Vagina (tissue), 2 donors: ENCODE results near the gene ULK4. TPM values are rescaled to one million over a fixed set of nuclear protein-coding genes. Genes with fewer than 3 reads are reported as not detected.

Experiments used
- DNase-seq, 2 donors: peaks; one replicate each; pipeline ENCODE4 v3.0.0-alpha.2; 2017; ENCODE audit errors: extremely low spot score in 2 of 2
- H3K27ac ChIP-seq: fragments of 200-600 bp; sonication (generic); one replicate; pipeline ENCODE4 v1.5.1; 2019
- H3K27me3 ChIP-seq: fragments of 200-600 bp; sonication (generic); one replicate; pipeline ENCODE4 v1.5.1; 2019
- H3K36me3 ChIP-seq, 2 donors: fragments of 200-600 bp; sonication (generic); one replicate each; pipeline ENCODE4 v1.5.1; 2017 to 2019
- H3K4me1 ChIP-seq: fragments of 200-600 bp; sonication (generic); one replicate; pipeline ENCODE4 v1.5.1; 2019
- H3K4me3 ChIP-seq, 2 donors: fragments of 200-600 bp; sonication (generic); 1 replicate in 1 of 2; 2 replicates in 1 of 2; pipeline ENCODE4 v1.5.1; 2016 to 2019
- H3K9me3 ChIP-seq: fragments of 200-600 bp; sonication (generic); one replicate; pipeline ENCODE4 v1.5.1; 2019
- POLR2A ChIP-seq, 2 donors: fragments of 450-650 bp; IDR thresholded peaks; one replicate each; pipeline ENCODE4 v1.6.1; 2017; ENCODE audit warnings: antibody characterized with exemption in 2 of 2, mild to moderate bottlenecking in 2 of 2, moderate library complexity in 2 of 2
- POLR2AphosphoS5 ChIP-seq, 2 donors: sonication (generic); formaldehyde crosslinking; IDR thresholded peaks; one replicate each; pipeline ENCODE4 v1.9.0; 2017; ENCODE audit warnings: antibody characterized with exemption in 2 of 2, mild to moderate bottlenecking in 2 of 2, low read depth in 1 of 2; ENCODE audit not compliant: insufficient read depth in 1 of 2
- intact Hi-C: fragments of 100-400 bp; cut with DNase I; formaldehyde crosslinking; loops from one replicate; pipeline ENCODE4 v1.15.1; 2023
- total RNA-seq: library from RNA; depleted of rRNA; stranded (reverse); fragments of >200 nt; gene quantifications from one replicate; pipeline ENCODE4 v1.2.3, GENCODE V29; 2016
- TF ChIP-seq, protein P1 (sequence below), 3 experiments: fragments of 450-650 bp in 2 of 3; fragments of 200-600 bp in 1 of 3; sonication (generic) in 1 of 3; IDR thresholded peaks; one replicate each; pipeline ENCODE4 v1.5.1; 2017 to 2019; ENCODE audit warnings: antibody characterized with exemption in 3 of 3, mild to moderate bottlenecking in 2 of 3, moderate library complexity in 2 of 3

ULK4 gene
- total RNA-seq, 1 donor from 2014 or later, result 24.1 TPM

DNA sequence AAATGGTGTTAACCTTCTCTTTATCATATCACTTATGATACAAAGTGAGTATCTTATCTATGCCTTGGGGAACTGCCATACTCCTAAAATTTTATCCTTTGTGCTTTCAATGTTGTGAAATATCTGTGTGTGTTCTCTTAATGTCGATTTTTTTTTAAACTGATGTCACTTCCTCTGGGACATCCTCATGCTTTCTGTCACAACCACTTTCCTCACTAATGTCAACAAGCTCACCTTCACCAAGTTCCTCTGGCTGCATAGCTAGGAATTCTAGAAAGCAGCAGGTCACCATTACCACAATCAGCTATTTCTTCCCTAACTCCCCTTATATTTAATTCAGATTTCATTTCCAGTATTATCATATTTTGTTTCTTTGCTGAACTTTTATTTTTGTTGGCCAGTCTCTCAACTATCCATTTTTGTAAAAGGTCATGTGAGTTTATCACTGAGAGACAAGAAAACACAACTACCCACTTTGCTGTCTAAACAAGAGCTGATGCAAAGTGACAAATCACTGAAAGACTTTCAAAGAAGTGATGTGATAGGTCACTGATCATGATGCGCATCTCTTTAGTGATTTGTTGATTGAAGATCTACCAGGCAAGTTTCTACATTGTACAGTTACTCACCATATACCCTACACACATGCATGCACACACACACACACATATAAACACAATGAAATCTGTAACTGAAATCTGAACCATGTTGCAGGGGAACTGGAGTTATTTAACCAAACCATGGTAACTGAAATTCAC lies 369.0 kb downstream of the ULK4 start:
- TF ChIP-seq, protein P1, sequence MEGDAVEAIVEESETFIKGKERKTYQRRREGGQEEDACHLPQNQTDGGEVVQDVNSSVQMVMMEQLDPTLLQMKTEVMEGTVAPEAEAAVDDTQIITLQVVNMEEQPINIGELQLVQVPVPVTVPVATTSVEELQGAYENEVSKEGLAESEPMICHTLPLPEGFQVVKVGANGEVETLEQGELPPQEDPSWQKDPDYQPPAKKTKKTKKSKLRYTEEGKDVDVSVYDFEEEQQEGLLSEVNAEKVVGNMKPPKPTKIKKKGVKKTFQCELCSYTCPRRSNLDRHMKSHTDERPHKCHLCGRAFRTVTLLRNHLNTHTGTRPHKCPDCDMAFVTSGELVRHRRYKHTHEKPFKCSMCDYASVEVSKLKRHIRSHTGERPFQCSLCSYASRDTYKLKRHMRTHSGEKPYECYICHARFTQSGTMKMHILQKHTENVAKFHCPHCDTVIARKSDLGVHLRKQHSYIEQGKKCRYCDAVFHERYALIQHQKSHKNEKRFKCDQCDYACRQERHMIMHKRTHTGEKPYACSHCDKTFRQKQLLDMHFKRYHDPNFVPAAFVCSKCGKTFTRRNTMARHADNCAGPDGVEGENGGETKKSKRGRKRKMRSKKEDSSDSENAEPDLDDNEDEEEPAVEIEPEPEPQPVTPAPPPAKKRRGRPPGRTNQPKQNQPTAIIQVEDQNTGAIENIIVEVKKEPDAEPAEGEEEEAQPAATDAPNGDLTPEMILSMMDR (IDR thresholded peaks at IDR 0.05), result no peak
- TF ChIP-seq POLR2A (IDR thresholded peaks at IDR 0.05) (no peak), POLR2AphosphoS5 (IDR thresholded peaks at IDR 0.05; ENCODE audit: insufficient read depth in 1 of 2, low read depth in 1 of 2) (no peak)

DNA sequence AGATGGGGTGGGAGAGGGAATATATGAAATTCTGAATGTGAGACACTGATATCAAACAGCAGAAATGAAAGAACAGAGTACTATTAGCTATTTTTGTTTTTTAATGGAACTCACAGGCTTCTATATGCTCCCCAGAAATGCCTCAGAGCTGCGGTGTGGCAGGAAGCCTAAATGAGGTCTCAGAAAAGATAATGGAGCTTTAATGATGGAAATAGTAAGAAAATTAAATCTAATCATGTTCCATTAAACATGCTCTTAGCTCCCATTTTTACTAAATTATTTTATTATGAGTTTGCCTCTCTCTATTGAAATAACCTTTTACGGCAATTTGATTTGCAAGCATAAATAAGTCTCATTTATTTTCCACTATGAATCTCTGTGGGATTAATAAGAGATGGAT lies 378.9 kb downstream of the ULK4 start:
- TF ChIP-seq POLR2AphosphoS5 (IDR thresholded peaks at IDR 0.05; ENCODE audit: insufficient read depth in 1 of 2, low read depth in 1 of 2) (no peak), POLR2A (IDR thresholded peaks at IDR 0.05) (no peak)
- TF ChIP-seq, protein P1 (IDR thresholded peaks at IDR 0.05), result no peak
- no peaks in the 10 kb centered on the region for H3K4me1 ChIP-seq
- intact Hi-C loops, result no loop called here
- DNase-seq, result no peak
- H3K27me3 ChIP-seq, result no peaks in the 10 kb centered on the region
- no peak overlapping the region for H3K27ac ChIP-seq
- H3K9me3 ChIP-seq, result no peaks in the 10 kb centered on the region
- H3K36me3 ChIP-seq, result no peaks in the 10 kb centered on the region
- H3K4me3 ChIP-seq, result no peak overlapping the region

More for the DNA sequence above, 369.0 kb downstream of the ULK4 start:
- Histone ChIP-seq H3K27me3 (no peaks in the 10 kb centered on the region), H3K4me1 (no peaks in the 10 kb centered on the region), H3K36me3 (no peaks in the 10 kb centered on the region), H3K4me3 (no peak overlapping the region), H3K9me3 (no peaks in the 10 kb centered on the region), H3K27ac (no peak overlapping the region)
- intact Hi-C loops, result loop anchor here (5.0 kb wide), 1 partner anchor 486 kb away; no protein-coding TSS in a partner anchor
- no peak for DNase-seq

DNA sequence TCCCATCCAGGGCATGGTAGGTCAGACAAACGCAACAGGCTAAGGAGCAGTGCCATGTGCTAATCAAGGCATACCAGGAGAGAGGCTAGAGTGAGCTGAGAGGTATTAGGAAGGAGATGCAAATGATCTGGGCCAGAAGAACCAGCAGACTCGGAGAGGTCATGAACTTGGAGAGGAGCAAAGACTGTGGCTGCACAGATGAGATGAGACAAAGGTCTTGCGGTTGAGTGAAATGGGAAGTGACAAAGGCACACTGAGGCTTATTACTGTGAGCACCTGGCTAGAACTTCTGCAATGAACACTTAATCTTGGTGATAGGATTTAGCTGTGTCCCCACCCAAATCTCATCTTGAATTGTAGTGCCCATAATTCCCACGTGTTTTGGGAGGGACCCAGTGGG lies 380.2 kb downstream of the ULK4 start:
- Histone ChIP-seq H3K36me3 (no peaks in the 10 kb centered on the region), H3K4me1 (no peaks in the 10 kb centered on the region), H3K27me3 (no peaks in the 10 kb centered on the region), H3K4me3 (no peak overlapping the region), H3K27ac (no peak overlapping the region), H3K9me3 (no peaks in the 10 kb centered on the region)
- no peak for DNase-seq
- intact Hi-C loops, result no loop called here
- TF ChIP-seq, protein P1 (IDR thresholded peaks at IDR 0.05), result no peak
- TF ChIP-seq POLR2A (IDR thresholded peaks at IDR 0.05) (no peak), POLR2AphosphoS5 (IDR thresholded peaks at IDR 0.05; ENCODE audit: insufficient read depth in 1 of 2, low read depth in 1 of 2) (no peak)

GRCh38 chr3:41580274-41580959 lies 381.5 kb downstream of the ULK4 start:
- H3K4me1 ChIP-seq, result peaks cover 6% of the 10 kb centered on the region
- H3K27ac ChIP-seq, result no peak overlapping the region
- TF ChIP-seq POLR2A (IDR thresholded peaks at IDR 0.05), result no peak
- TF ChIP-seq, protein P1 (IDR thresholded peaks at IDR 0.05), result no peak
- no peak for TF ChIP-seq POLR2AphosphoS5 (IDR thresholded peaks at IDR 0.05; ENCODE audit: insufficient read depth in 1 of 2, low read depth in 1 of 2)
- H3K4me3 ChIP-seq, result no peak overlapping the region
- intact Hi-C loops, result no loop called here
- H3K9me3 ChIP-seq, result no peaks in the 10 kb centered on the region
- DNase-seq, result no peak
- no peaks in the 10 kb centered on the region for H3K36me3 ChIP-seq
- no peaks in the 10 kb centered on the region for H3K27me3 ChIP-seq

- no peak overlapping the region for H3K27ac ChIP-seq
- no peak for DNase-seq
- H3K4me1 ChIP-seq, result peaks cover 11% of the 10 kb centered on the region
- H3K4me3 ChIP-seq, result no peak overlapping the region
- intact Hi-C loops, result no loop called here
- TF ChIP-seq POLR2A (IDR thresholded peaks at IDR 0.05) (no peak), POLR2AphosphoS5 (IDR thresholded peaks at IDR 0.05; ENCODE audit: insufficient read depth in 1 of 2, low read depth in 1 of 2) (no peak)
- TF ChIP-seq, protein P1 (IDR thresholded peaks at IDR 0.05), result no peak
- H3K9me3 ChIP-seq, result no peaks in the 10 kb centered on the region
- H3K27me3 ChIP-seq, result no peaks in the 10 kb centered on the region
- no peaks in the 10 kb centered on the region for H3K36me3 ChIP-seq
Observed at GRCh38 chr3:41579861-41580260, 382.0 kb downstream of the ULK4 start.
